A673 (cell line): ENCODE data around the gene UBLCP1. TPM values are rescaled to one million over a fixed set of nuclear protein-coding genes. Genes with fewer than 3 reads are reported as not detected.

Experiments
- BruUV-seq: library from RNA; stranded (reverse); fragments of 400-500 nt; replicated peaks from 2 replicates; lab custom pipeline; 2021; lab: Mats Ljungman, UMichigan
- CTCF ChIA-PET: fragments of 300-600 bp; sonication (Branson Sonifier 250); formaldehyde crosslinking; loops from one replicate; lab custom pipeline; 2022; ENCODE audit warnings: antibody characterized with exemption; lab: Charles Lee
- POLR2A ChIA-PET: fragments of 300-600 bp; sonication (Branson Sonifier 250); formaldehyde crosslinking; loops from one replicate; lab custom pipeline; 2022; ENCODE audit warnings: antibody characterized with exemption; ENCODE audit not compliant: low non-redundant PET; lab: Charles Lee
- DNase-seq: peaks from one replicate; pipeline ENCODE4 v3.0.0-alpha.2; 2015; ENCODE audit warnings: low spot score
- H3K27ac ChIP-seq: fragments of 200-600 bp; sonication (generic); 2 replicates; pipeline ENCODE4 v1.5.1; 2016; ENCODE audit warnings: mixed run types, low read depth, mild to moderate bottlenecking, mixed read lengths, antibody characterized with exemption, low read length; ENCODE audit not compliant: poor library complexity, severe bottlenecking
- H3K27me3 ChIP-seq: fragments of 200-600 bp; sonication (generic); replicated peaks from 2 replicates; pipeline ENCODE4 v1.6.1; 2017; ENCODE audit warnings: mixed run types, low read depth, mild to moderate bottlenecking, mixed read lengths, antibody characterized with exemption, low read length; ENCODE audit not compliant: insufficient read depth, poor library complexity
- H3K36me3 ChIP-seq: fragments of 200-600 bp; sonication (generic); 2 replicates; pipeline ENCODE4 v1.6.1; 2016; ENCODE audit warnings: mixed run types, mild to moderate bottlenecking, mixed read lengths, antibody characterized with exemption, low read length; ENCODE audit not compliant: insufficient read depth, poor library complexity, severe bottlenecking
- H3K4me1 ChIP-seq: fragments of 200-600 bp; sonication (generic); 2 replicates; pipeline ENCODE4 v1.6.1; 2017; ENCODE audit warnings: mixed run types, mild to moderate bottlenecking, mixed read lengths, antibody characterized with exemption, low read length; ENCODE audit not compliant: insufficient read depth, poor library complexity, severe bottlenecking
- H3K4me3 ChIP-seq: fragments of 200-600 bp; sonication (generic); 2 replicates; pipeline ENCODE4 v1.5.1; 2016; ENCODE audit warnings: low read depth, mixed run types, mild to moderate bottlenecking, mixed read lengths, low read length; ENCODE audit not compliant: poor library complexity, severe bottlenecking
- H3K9me3 ChIP-seq: fragments of 200-600 bp; sonication (generic); 2 replicates; pipeline ENCODE4 v1.6.1; 2016; ENCODE audit warnings: mixed run types, low read depth, mild to moderate bottlenecking, mixed read lengths, antibody characterized with exemption, low read length; ENCODE audit not compliant: poor library complexity, severe bottlenecking
- CTCF ChIP-seq: fragments of 300-800, 200-600 bp; sonication (generic); conservative IDR thresholded peaks from 2 replicates; pipeline ENCODE4 v1.5.1; 2017; ENCODE audit warnings: low read depth, mild to moderate bottlenecking, antibody characterized with exemption, low read length, moderate library complexity, mixed read lengths
- EZH2 ChIP-seq: fragments of 200-600 bp; sonication (generic); IDR thresholded peaks from 2 replicates; pipeline ENCODE4 v1.6.1; 2017; ENCODE audit warnings: borderline replicate concordance, low read depth, mild to moderate bottlenecking, mixed read lengths, antibody characterized with exemption, low read length; ENCODE audit not compliant: poor library complexity, severe bottlenecking
- intact Hi-C: fragments of 100-400 bp; cut with micrococcal nuclease; formaldehyde crosslinking; loops from one replicate; pipeline ENCODE4 v1.10.0; 2022; ENCODE audit not compliant: unreplicated experiment
- total RNA-seq: library from RNA; stranded (reverse); gene quantifications from 2 replicates; pipeline ENCODE4 v1.2.3, GENCODE V29; 2021

UBLCP1 gene
- total RNA-seq, 1 experiment from 2014 or later: 23.8 TPM

GRCh38 chr5:159216454-159216853, 46.6 kb upstream of the UBLCP1 start:
- Histone ChIP-seq H3K27ac (peak overlapping the region; percentile 33), H3K4me3 (no peak overlapping the region), H3K27me3 (no peaks in the 10 kb centered on the region), H3K9me3 (no peaks in the 10 kb centered on the region), H3K4me1 (peaks cover 56% of the 10 kb centered on the region), H3K36me3 (no peaks in the 10 kb centered on the region)
- POLR2A ChIA-PET: no interaction called here
- 0 out of 2 replicates have a peak, but pooled peaks have one; percentile 10 for TF ChIP-seq CTCF
- no peak for TF ChIP-seq EZH2
- DNase-seq: no peak
- CTCF ChIA-PET: no interaction called here
- BruUV-seq: no TSS peak
- intact Hi-C loops: no loop called here

GRCh38 chr5:159217236-159217635, 45.9 kb upstream of the UBLCP1 start:
- no peak overlapping the region for H3K27ac ChIP-seq
- H3K27me3 ChIP-seq: no peaks in the 10 kb centered on the region
- CTCF ChIA-PET: no interaction called here
- H3K9me3 ChIP-seq: no peaks in the 10 kb centered on the region
- peaks cover 48% of the 10 kb centered on the region for H3K4me1 ChIP-seq
- TF ChIP-seq CTCF: no peak
- TF ChIP-seq EZH2: no peak
- POLR2A ChIA-PET: no interaction called here
- BruUV-seq: no TSS peak
- intact Hi-C loops: no loop called here
- H3K36me3 ChIP-seq: no peaks in the 10 kb centered on the region
- no peak for DNase-seq
- no peak overlapping the region for H3K4me3 ChIP-seq

- Histone ChIP-seq H3K9me3 (no peaks in the 10 kb centered on the region), H3K4me3 (no peak overlapping the region), H3K4me1 (peaks cover 36% of the 10 kb centered on the region), H3K36me3 (no peaks in the 10 kb centered on the region), H3K27me3 (no peaks in the 10 kb centered on the region), H3K27ac (peak overlapping the region; percentile 79)
- peak; percentile 69 for DNase-seq
- no TSS peak for BruUV-seq
- intact Hi-C loops: no loop called here
- ChIA-PET CTCF (no interaction called here), POLR2A (no interaction called here)
- TF ChIP-seq EZH2: no peak
- no peak for TF ChIP-seq CTCF
Observed at GRCh38 chr5:159218595-159219023, 44.5 kb upstream of the UBLCP1 start.
